T-helper 17 cell (primary cell): ENCODE results near the gene NEURL4. TPM values are rescaled to one million over a fixed set of nuclear protein-coding genes. Genes with fewer than 3 reads are reported as not detected.
A peak's percentile ranks its signal among the peaks of the same experiment; 100 is the strongest.
"Not testable (repeated sequence)": the region's sequence is repeated elsewhere in the genome, so short reads cannot be mapped to it uniquely, and the experiment has no call there.

Source experiments
- ATAC-seq: fragments of 150-1000 bp; cut with Tn5 transposase; 2 replicates; pipeline ENCODE4 v1.10.0; 2021; ENCODE audit warnings: mild to moderate bottlenecking, moderate library complexity
- DNase-seq, 3 donors: peaks; one replicate each; pipeline versions ENCODE4 v3.0.0 to v3.0.0-alpha.2; 2020 to 2021
- H3K9me3 ChIP-seq: one replicate; pipeline ENCODE4 v1.7.0; 2013; ENCODE audit warnings: low read length, mild to moderate bottlenecking; ENCODE audit not compliant: control insufficient read depth, poor library complexity, severe bottlenecking
- H3K27ac Mint-ChIP-seq: one replicate; pipeline ENCODE4 v1.8.0; 2022; ENCODE audit warnings: mild to moderate bottlenecking, moderate library complexity, mixed read lengths
- H3K27me3 Mint-ChIP-seq: one replicate; pipeline ENCODE4 v1.8.0; 2022; ENCODE audit warnings: mixed read lengths
- H3K36me3 Mint-ChIP-seq: one replicate; pipeline ENCODE4 v1.8.0; 2022; ENCODE audit warnings: low read depth, mixed read lengths
- H3K4me1 Mint-ChIP-seq: one replicate; pipeline ENCODE4 v1.8.0; 2022; ENCODE audit warnings: mild to moderate bottlenecking, mixed read lengths
- H3K4me3 Mint-ChIP-seq: one replicate; pipeline ENCODE4 v1.8.0; 2022; ENCODE audit warnings: mild to moderate bottlenecking, moderate library complexity, mixed read lengths
- total RNA-seq, 4 donors: library from RNA in 2 of 4; stranded (reverse) in 2 of 4; gene quantifications; one replicate each; pipeline ENCODE4 v1.2.3 and lab custom pipeline; 2022 to 2026

Gene NEURL4
- total RNA-seq (10 to 100 TPM; 29.9 to 43.8 TPM), total RNA-seq (lab: John Stamatoyannopoulos, UW) (37.5 to 60.7 reads per million in 2 donors)

- H3K27ac Mint-ChIP-seq, result peak within 1 kb of the TSS; percentile 94
- H3K4me1 Mint-ChIP-seq, result peaks cover 42% of the 10 kb centered on the region
- H3K27me3 Mint-ChIP-seq, result no peaks in the 10 kb centered on the region
- ATAC-seq (peak; percentile 60), DNase-seq (no peak)
- no peaks in the 10 kb centered on the region for H3K9me3 ChIP-seq
- peaks cover 2% of the 10 kb centered on the region for H3K36me3 Mint-ChIP-seq
- peak within 1 kb of the TSS; percentile 95 for H3K4me3 Mint-ChIP-seq
These were observed at the start of gene NEURL4 for GRCh38 chr17:7328840-7329373. TSS of gene NEURL4 (minus strand) at chr17:7329335. CDS start at chr17:7329312, 23 bp downstream.

GRCh38 chr17:7374353-7374752 lies 45.2 kb upstream of the NEURL4 start:
- ATAC-seq (no peak), DNase-seq (no peak)
- Mint-ChIP-seq H3K27ac (no peak overlapping the region), H3K36me3 (no peaks in the 10 kb centered on the region), H3K4me1 (peaks cover 2% of the 10 kb centered on the region), H3K27me3 (peaks cover 14% of the 10 kb centered on the region), H3K4me3 (no peak overlapping the region)
- no peaks in the 10 kb centered on the region for H3K9me3 ChIP-seq

- no peaks in the 10 kb centered on the region for H3K9me3 ChIP-seq
- Mint-ChIP-seq H3K27me3 (peaks cover 9% of the 10 kb centered on the region), H3K4me1 (peaks cover 2% of the 10 kb centered on the region), H3K4me3 (no peak overlapping the region), H3K27ac (no peak overlapping the region), H3K36me3 (no peaks in the 10 kb centered on the region)
- ATAC-seq (no peak), DNase-seq (no peak)
These were observed 41.7 kb upstream of the NEURL4 start for GRCh38 chr17:7370853-7371252.

GRCh38 chr17:7369825-7370224 lies 40.7 kb upstream of the NEURL4 start:
- Mint-ChIP-seq H3K4me3 (no peak overlapping the region), H3K36me3 (peaks cover 2% of the 10 kb centered on the region), H3K4me1 (peaks cover 7% of the 10 kb centered on the region), H3K27ac (no peak overlapping the region), H3K27me3 (peaks cover 14% of the 10 kb centered on the region)
- DNase-seq, result no peak
- H3K9me3 ChIP-seq, result no peaks in the 10 kb centered on the region
- ATAC-seq, result no peak

- not testable (repeated sequence) for DNase-seq, H3K27ac Mint-ChIP-seq, ATAC-seq, H3K4me3 Mint-ChIP-seq, H3K36me3 Mint-ChIP-seq, H3K9me3 ChIP-seq, H3K4me1 Mint-ChIP-seq
- peaks cover 14% of the 10 kb centered on the region for H3K27me3 Mint-ChIP-seq
These were observed 39.5 kb upstream of the NEURL4 start for GRCh38 chr17:7368599-7368994.

- ATAC-seq (no peak), DNase-seq (no peak)
- H3K36me3 Mint-ChIP-seq, result peaks cover 2% of the 10 kb centered on the region
- H3K9me3 ChIP-seq, result no peaks in the 10 kb centered on the region
- H3K4me1 Mint-ChIP-seq, result peaks cover 7% of the 10 kb centered on the region
- peaks cover 14% of the 10 kb centered on the region for H3K27me3 Mint-ChIP-seq
- H3K4me3 Mint-ChIP-seq, result no peak overlapping the region
- no peak overlapping the region for H3K27ac Mint-ChIP-seq
These were observed 38.9 kb upstream of the NEURL4 start for GRCh38 chr17:7367918-7368598.

GRCh38 chr17:7367083-7367482 lies 37.9 kb upstream of the NEURL4 start:
- Mint-ChIP-seq H3K36me3 (peaks cover 2% of the 10 kb centered on the region), H3K4me3 (no peak overlapping the region), H3K4me1 (peaks cover 7% of the 10 kb centered on the region), H3K27me3 (peaks cover 17% of the 10 kb centered on the region), H3K27ac (no peak overlapping the region)
- DNase-seq, result no peak
- no peaks in the 10 kb centered on the region for H3K9me3 ChIP-seq
- no peak for ATAC-seq

- peaks cover 24% of the 10 kb centered on the region for H3K27me3 Mint-ChIP-seq
- H3K4me1 Mint-ChIP-seq, ATAC-seq, H3K9me3 ChIP-seq, DNase-seq, H3K36me3 Mint-ChIP-seq, H3K27ac Mint-ChIP-seq, H3K4me3 Mint-ChIP-seq: not testable (repeated sequence)
These were observed 36.8 kb upstream of the NEURL4 start for GRCh38 chr17:7365963-7366362.

- ATAC-seq (no peak), DNase-seq (no peak)
- H3K9me3 ChIP-seq, result no peaks in the 10 kb centered on the region
- Mint-ChIP-seq H3K27ac (no peak overlapping the region), H3K36me3 (peaks cover 2% of the 10 kb centered on the region), H3K4me3 (no peak overlapping the region), H3K4me1 (peaks cover 5% of the 10 kb centered on the region), H3K27me3 (peaks cover 15% of the 10 kb centered on the region)
These were observed 34.2 kb upstream of the NEURL4 start for GRCh38 chr17:7363311-7363710.

GRCh38 chr17:7361906-7362305 lies 32.8 kb upstream of the NEURL4 start:
- ATAC-seq (no peak), DNase-seq (no peak)
- Mint-ChIP-seq H3K4me1 (peaks cover 5% of the 10 kb centered on the region), H3K27me3 (peaks cover 15% of the 10 kb centered on the region), H3K27ac (no peak overlapping the region), H3K36me3 (peaks cover 2% of the 10 kb centered on the region), H3K4me3 (no peak overlapping the region)
- no peaks in the 10 kb centered on the region for H3K9me3 ChIP-seq

- no peaks in the 10 kb centered on the region for H3K9me3 ChIP-seq
- H3K4me3 Mint-ChIP-seq, result no peak overlapping the region
- peaks cover 10% of the 10 kb centered on the region for H3K27me3 Mint-ChIP-seq
- no peaks in the 10 kb centered on the region for H3K36me3 Mint-ChIP-seq
- ATAC-seq (no peak), DNase-seq (no peak)
- H3K4me1 Mint-ChIP-seq, result peaks cover 19% of the 10 kb centered on the region
- no peak overlapping the region for H3K27ac Mint-ChIP-seq
These were observed 28.2 kb upstream of the NEURL4 start for GRCh38 chr17:7357381-7357780.

- no peak overlapping the region for H3K4me3 Mint-ChIP-seq
- H3K4me1 Mint-ChIP-seq, result peaks cover 21% of the 10 kb centered on the region
- H3K36me3 Mint-ChIP-seq, result no peaks in the 10 kb centered on the region
- ATAC-seq (no peak), DNase-seq (no peak)
- H3K27ac Mint-ChIP-seq, result no peak overlapping the region
- H3K27me3 Mint-ChIP-seq, result peaks cover 4% of the 10 kb centered on the region
- H3K9me3 ChIP-seq, result no peaks in the 10 kb centered on the region
These were observed 27.6 kb upstream of the NEURL4 start for GRCh38 chr17:7356756-7357155.

- no peak overlapping the region for H3K27ac Mint-ChIP-seq
- H3K4me1 Mint-ChIP-seq, result peaks cover 24% of the 10 kb centered on the region
- H3K9me3 ChIP-seq, result no peaks in the 10 kb centered on the region
- ATAC-seq (peak; percentile 61), DNase-seq (peak; percentile 69 to 83 (median 70))
- H3K36me3 Mint-ChIP-seq, result no peaks in the 10 kb centered on the region
- H3K4me3 Mint-ChIP-seq, result no peak overlapping the region
- no peaks in the 10 kb centered on the region for H3K27me3 Mint-ChIP-seq
These were observed 27.0 kb upstream of the NEURL4 start for GRCh38 chr17:7356072-7356549.

- no peaks in the 10 kb centered on the region for H3K27me3 Mint-ChIP-seq
- H3K27ac Mint-ChIP-seq, result no peak overlapping the region
- no peak for DNase-seq
- no peaks in the 10 kb centered on the region for H3K9me3 ChIP-seq
- H3K4me3 Mint-ChIP-seq, result no peak overlapping the region
- H3K36me3 Mint-ChIP-seq, result no peaks in the 10 kb centered on the region
- peaks cover 26% of the 10 kb centered on the region for H3K4me1 Mint-ChIP-seq
- ATAC-seq, result no peak
These were observed 26.4 kb upstream of the NEURL4 start for GRCh38 chr17:7355573-7355972.
